CD4-positive, alpha-beta T cell treated with Interleukin-15 for 4 hours (primary cell): ENCODE data around the gene OR4K15.
"Not testable (repeated sequence)": the region's sequence is repeated elsewhere in the genome, so short reads cannot be mapped to it uniquely, and the experiment has no call there.

Experiments
- DNase-seq: peaks from one replicate; pipeline ENCODE4 v3.0.0-alpha.2; 2020; ENCODE audit warnings: low spot score

The OR4K15 gene

GRCh38 chr14:19975291-19975690, at the start of gene OR4K15:
Gene OR4K15, plus strand, starts transcription at chr14:19975591. Its CDS starts 0 bp downstream, at chr14:19975591.
- no peak for DNase-seq

DNA sequence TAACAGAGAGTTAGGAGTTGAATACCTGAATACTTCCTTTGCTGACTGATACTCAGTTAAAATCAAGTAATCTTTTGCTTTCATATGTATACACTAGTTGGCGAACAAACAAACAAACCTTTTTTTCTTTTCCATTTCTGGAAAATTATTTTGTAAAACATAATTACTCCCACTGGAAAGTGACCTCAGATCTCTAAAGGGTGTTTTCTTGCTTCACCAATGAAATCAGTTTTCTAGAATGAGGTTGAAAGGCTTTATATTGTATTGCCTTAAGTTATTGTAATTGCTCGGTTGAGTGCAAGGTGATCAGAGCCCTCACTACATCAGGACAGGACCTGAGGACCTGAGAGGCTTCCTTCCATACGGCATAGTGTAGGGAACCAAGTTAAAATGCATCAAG, 44.8 kb upstream of the OR4K15 start, which contains the start of gene OR4K1:
TSS of gene OR4K1 (plus strand) at position 301 of the 400 bp plus-strand sequence. CDS start 4,750 bp downstream, outside the sequence.
- DNase-seq, result no peak

GRCh38 chr14:19941668-19942067, 33.7 kb upstream of the OR4K15 start:
- DNase-seq, result no peak

GRCh38 chr14:19947413-19948090, 27.8 kb upstream of the OR4K15 start:
- no peak for DNase-seq

GRCh38 chr14:19949218-19949617, 26.2 kb upstream of the OR4K15 start:
- no peak for DNase-seq

- not testable (repeated sequence) for DNase-seq
Measured at GRCh38 chr14:19969735-19970134, 5.7 kb upstream of the OR4K15 start.

- DNase-seq, result peak; percentile 43
Measured at GRCh38 chr14:19974844-19975243, 547 bp upstream of the OR4K15 start.

DNA sequence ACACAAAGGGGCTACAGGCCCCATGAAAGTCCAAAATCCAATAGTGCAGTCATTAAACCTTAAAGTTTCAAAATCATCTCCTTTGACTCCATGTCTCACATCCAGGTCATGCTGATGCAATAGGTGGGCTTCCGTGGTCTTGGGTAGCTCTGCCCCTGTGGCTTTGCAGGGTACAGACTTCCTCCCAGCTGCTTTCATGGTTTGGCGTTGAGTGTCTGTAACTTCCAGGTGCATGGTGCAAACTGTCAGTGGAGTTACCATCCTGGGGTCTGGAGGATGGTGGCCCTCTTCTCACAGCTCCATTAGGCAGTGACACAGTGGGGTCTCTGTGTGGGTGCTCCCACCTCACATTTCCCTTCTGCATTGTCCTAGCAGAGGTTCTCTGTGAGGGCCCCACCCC, 18.0 kb downstream of the OR4K15 start:
- DNase-seq, result no peak

GRCh38 chr14:20001863-20002262, 26.5 kb downstream of the OR4K15 start, which contains the start of gene OR4Q2:
Gene OR4Q2, plus strand, starts transcription at chr14:20002163.
- no peak for DNase-seq

DNA sequence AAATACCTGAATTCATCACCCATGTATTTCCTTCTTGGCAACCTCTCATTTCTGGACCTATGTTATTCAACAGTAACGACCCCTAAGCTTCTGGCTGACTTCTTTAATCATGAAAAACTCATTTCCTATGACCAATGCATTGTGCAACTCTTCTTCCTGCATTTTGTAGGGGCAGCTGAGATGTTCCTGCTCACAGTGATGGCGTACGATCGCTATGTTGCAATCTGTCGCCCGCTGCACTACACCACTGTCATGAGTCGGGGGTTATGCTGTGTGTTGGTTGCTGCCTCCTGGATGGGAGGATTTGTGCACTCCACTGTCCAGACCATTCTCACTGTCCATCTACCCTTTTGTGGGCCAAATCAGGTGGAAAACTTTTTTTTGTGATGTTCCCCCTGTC, 26.9 kb downstream of the OR4K15 start:
- no peak for DNase-seq

- DNase-seq, result no peak
Measured at GRCh38 chr14:20008156-20008555, 32.8 kb downstream of the OR4K15 start.

DNA sequence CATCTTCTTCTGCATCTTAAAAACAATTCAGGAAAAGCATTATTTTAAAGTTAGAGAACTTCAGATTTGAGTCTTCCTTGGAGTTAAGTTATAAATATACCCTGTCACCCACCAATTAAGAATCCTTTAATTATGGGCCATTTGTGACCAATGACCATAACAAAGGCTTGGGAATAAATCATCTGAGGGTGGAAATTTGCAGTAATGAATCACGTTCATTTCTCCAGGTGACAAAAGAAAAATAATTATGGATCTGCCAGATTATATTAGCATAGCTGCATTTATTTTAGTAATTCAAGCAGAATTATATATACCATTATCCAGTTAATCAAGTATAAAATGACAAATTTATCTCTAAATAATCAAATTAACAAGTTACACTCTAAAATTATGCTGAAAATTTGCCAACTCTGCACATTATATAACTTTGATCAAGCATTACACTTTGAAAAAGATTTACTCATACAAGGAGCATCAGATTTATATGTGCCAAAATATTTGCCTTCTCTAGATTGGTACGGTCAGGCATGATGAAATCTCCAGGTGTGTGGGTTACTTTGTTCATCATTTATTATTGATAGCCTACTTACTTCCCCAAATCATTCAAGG, 44.0 kb downstream of the OR4K15 start, which contains the start of gene OR4K14:
TSS of gene OR4K14 (minus strand) at position 51 of the 609 bp plus-strand sequence. CDS start 4,114 bp downstream, outside the sequence.
- no peak for DNase-seq
